ENCODE results near the gene TAF5L. TPM values are rescaled to one million over a fixed set of nuclear protein-coding genes. Genes with fewer than 3 reads are reported as not detected.
A peak's percentile ranks its signal among the peaks of the same experiment; 100 is the strongest.

TAF5L gene
- total and polyA plus RNA-seq, 2 of the 8 experiments (the other 6 are each of a cell fraction or from before 2014, with no cell fraction given): 17.7 to 23.3 TPM

DNA sequence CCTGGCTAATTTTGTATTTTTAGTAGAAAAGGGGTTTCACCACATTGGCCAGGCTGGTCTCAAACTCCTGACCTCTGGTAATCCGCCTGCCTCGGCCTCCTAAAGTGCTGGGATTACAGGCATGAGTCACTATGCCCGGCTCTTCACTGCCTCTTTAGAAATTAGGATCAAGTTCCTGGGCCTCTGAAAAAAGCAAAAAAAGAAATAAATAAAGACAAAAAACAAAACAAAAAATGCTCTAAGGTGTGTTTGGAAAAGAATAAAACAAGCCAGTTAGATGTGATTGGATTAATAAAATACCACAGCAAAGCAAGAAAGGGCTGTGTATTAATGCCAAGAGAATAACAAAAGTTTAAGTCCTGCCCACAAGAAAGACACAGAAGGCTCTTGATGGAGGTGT is 63.2 kb downstream of the TAF5L start:
- no peaks in the 10 kb centered on the region for H3K36me3 ChIP-seq (ENCODE audit: control insufficient read depth in 2 of 4, insufficient read depth in 4 of 4, low read length in 3 of 4)
- no peaks in the 10 kb centered on the region for H3K79me1 ChIP-seq (ENCODE audit: low read depth, low read length)
- no peak overlapping the region for H3K14ac ChIP-seq (ENCODE audit: insufficient read length)
- POLR2A ChIA-PET (ENCODE audit: partially characterized antibody): interaction anchor here (0.6 kb wide), 1 partner anchor 1114 kb away, joined by 3 read pairs; no protein-coding TSS in a partner anchor
- H3K9ac ChIP-seq (replicated peaks in 1 of 4; ENCODE audit: extremely low read depth in 1 of 4, low read depth in 3 of 4, low read length in 3 of 4): no peak overlapping the region
- no peak overlapping the region for H3K4ac ChIP-seq (replicated peaks; ENCODE audit: insufficient read length, low read depth, low read length)
- H3K4me1 ChIP-seq (replicated peaks in 1 of 4; ENCODE audit: control insufficient read depth in 3 of 4, insufficient read depth in 4 of 4, low read length in 3 of 4): peaks cover 0 to 6% (median 1%) of the 10 kb centered on the region in 4 experiments; a peak in 3 of 7 replicates
- no peak overlapping the region for H2BK20ac ChIP-seq (ENCODE audit: low read length)
- H3K4me2 ChIP-seq (ENCODE audit: insufficient read depth in 1 of 2, low read depth in 2 of 2, low read length in 2 of 2): no peak overlapping the region
- H3K79me2 ChIP-seq (ENCODE audit: control insufficient read depth in 1 of 2, insufficient read depth in 2 of 2, low read length in 2 of 2): no peaks in the 10 kb centered on the region
- FAIRE-seq (no peak), DNase-seq (ENCODE audit: low read depth in 1 of 2, low spot score in 2 of 2) (no peak)
- no peak overlapping the region for H3K27ac ChIP-seq (ENCODE audit: low read depth, low read length)
- no peak overlapping the region for H3K18ac ChIP-seq (ENCODE audit: extremely low read depth, low read length)
- no peaks in the 10 kb centered on the region for H4K20me1 ChIP-seq (replicated peaks in 1 of 2; ENCODE audit: control insufficient read depth in 1 of 2, insufficient read depth in 2 of 2, low read length in 2 of 2)
- no peak for TF ChIP-seq TCF12 (IDR thresholded peaks at IDR 0.05; ENCODE audit: low read depth, low read length)
- TF ChIP-seq EZH2 (IDR thresholded peaks at IDR 0.05; ENCODE audit: low read depth, low read length, severe bottlenecking): no peak
- no peak for TF ChIP-seq SIRT6 (IDR thresholded peaks at IDR 0.05; ENCODE audit: low read length)
- TF ChIP-seq CEBPB (IDR thresholded peaks at IDR 0.05; ENCODE audit: low read depth, low read length): no peak
- TF ChIP-seq RBBP5 (IDR thresholded peaks at IDR 0.05; ENCODE audit: borderline replicate concordance, low read depth, low read length): no peak
- TF ChIP-seq ASH2L (IDR thresholded peaks at IDR 0.05; ENCODE audit: low read length): no peak
- TF ChIP-seq TBP (IDR thresholded peaks at IDR 0.05; ENCODE audit: low read depth, low read length): no peak
- TF ChIP-seq POLR2AphosphoS5 (IDR thresholded peaks at IDR 0.05; ENCODE audit: low read depth, low read length): no peak
- no peak for TF ChIP-seq HDAC6 (IDR thresholded peaks at IDR 0.05; ENCODE audit: low read depth, low read length)
- no peak for TF ChIP-seq RXRA (IDR thresholded peaks at IDR 0.05; ENCODE audit: insufficient read depth, low read depth, low read length)
- no peak for TF ChIP-seq KDM4A (IDR thresholded peaks at IDR 0.05; ENCODE audit: low read depth, low read length, severe bottlenecking)
- WGBS, 2 experiments (ENCODE audit: extremely low coverage in 1 of 2, insufficient coverage in 1 of 2, insufficient read length in 1 of 2, insufficient replicate concordance in 2 of 2, low coverage in 1 of 2, low lambda C conversion rate in 2 of 2, missing lambda C conversion rate in 1 of 2): 67% methylated on average over 3 of the region's 3 CpGs; no CpG with 5 or more reads in 1 of the 2 experiments
- H3K23me2 ChIP-seq (ENCODE audit: low read depth, low read length): no peaks in the 10 kb centered on the region; the same call in 1 of the 2 replicates
- no peak overlapping the region for H4K8ac ChIP-seq (ENCODE audit: extremely low read depth, insufficient read depth, low read length)
- peak overlapping the region; percentile 92 for H2AFZ ChIP-seq (ENCODE audit: low read length)
- no peak overlapping the region for H3K56ac ChIP-seq (replicated peaks; ENCODE audit: insufficient read length, low read depth, low read length)
- no peak overlapping the region for H3K4me3 ChIP-seq (ENCODE audit: extremely low read depth in 1 of 4, insufficient read depth in 2 of 4, low read depth in 3 of 4, low read length in 4 of 4)
- H4K5ac ChIP-seq (ENCODE audit: insufficient read length, low read depth, low read length): no peak overlapping the region
- H2BK15ac ChIP-seq (ENCODE audit: low read length): no peak overlapping the region
- H4K91ac ChIP-seq (replicated peaks; ENCODE audit: insufficient read length, low read length): no peak overlapping the region
- H3K9me3 ChIP-seq (ENCODE audit: insufficient read depth in 2 of 2, low read depth in 1 of 2, low read length in 1 of 2): no peaks in the 10 kb centered on the region
- H2BK5ac ChIP-seq (ENCODE audit: low read depth, low read length): no peak overlapping the region
- no peaks in the 10 kb centered on the region for H3K27me3 ChIP-seq (replicated peaks in 1 of 4; ENCODE audit: control insufficient read depth in 3 of 4, extremely low read depth in 1 of 4, insufficient read depth in 3 of 4, low read length in 3 of 4)
- H2AK5ac ChIP-seq (ENCODE audit: low read depth, low read length): no peak overlapping the region
- no peak overlapping the region for H2BK120ac ChIP-seq (replicated peaks; ENCODE audit: low read depth, low read length)
- H2BK12ac ChIP-seq (ENCODE audit: low read depth, low read length): no peak overlapping the region
- CTCF ChIA-PET (ENCODE audit: partially characterized antibody): interaction anchor here (0.6 to 1.6 kb wide), 5 partner anchors 44 to 64 kb away, joined by 3 read pairs; no protein-coding TSS in a partner anchor
- no peak overlapping the region for H3K23ac ChIP-seq (ENCODE audit: insufficient read length)
